Neural progenitor cell (in vitro differentiated cells): ENCODE measurements around the gene DSC3. TPM values are rescaled to one million over a fixed set of nuclear protein-coding genes. Genes with fewer than 3 reads are reported as not detected.
A peak's percentile ranks its signal among the peaks of the same experiment; 100 is the strongest.
"Not testable (repeated sequence)": the region's sequence is repeated elsewhere in the genome, so short reads cannot be mapped to it uniquely, and the experiment has no call there.

Experiments
- DNase-seq: peaks from one replicate; pipeline ENCODE4 v3.0.0-alpha.2; 2016; ENCODE audit warnings: low spot score
- H2AFZ ChIP-seq: fragments of 200-600 bp; sonication (generic); replicated peaks from 2 replicates; pipeline ENCODE4 v1.6.1; 2016; ENCODE audit warnings: antibody characterized with exemption
- H3F3A ChIP-seq: fragments of 200-600 bp; sonication (generic); 2 replicates; pipeline ENCODE4 v1.6.1; 2016; ENCODE audit warnings: antibody characterized with exemption, low read depth
- H3K27ac ChIP-seq: fragments of 200-600 bp; sonication (generic); 2 replicates; pipeline ENCODE4 v1.5.1; 2016; ENCODE audit warnings: mild to moderate bottlenecking
- H3K27me3 ChIP-seq: fragments of 200-600 bp; sonication (generic); 2 replicates; pipeline ENCODE4 v1.6.1; 2016; ENCODE audit warnings: mild to moderate bottlenecking, moderate library complexity
- H3K36me3 ChIP-seq: fragments of 200-600 bp; sonication (generic); 2 replicates; pipeline ENCODE4 v1.5.1; 2016
- H3K4me1 ChIP-seq: fragments of 200-600 bp; sonication (generic); 2 replicates; pipeline ENCODE4 v1.6.1; 2016; ENCODE audit warnings: mixed run types
- H3K4me2 ChIP-seq: fragments of 200-600 bp; sonication (generic); 2 replicates; pipeline ENCODE4 v1.6.1; 2016
- H3K4me3 ChIP-seq: fragments of 200-600 bp; sonication (generic); 2 replicates; pipeline ENCODE4 v1.5.1; 2016
- H3K79me2 ChIP-seq: fragments of 200-600 bp; sonication (generic); 2 replicates; pipeline ENCODE4 v1.6.1; 2016; ENCODE audit warnings: low read depth
- H3K9ac ChIP-seq: fragments of 200-600 bp; sonication (generic); 2 replicates; pipeline ENCODE4 v1.6.1; 2016
- H3K9me3 ChIP-seq: fragments of 200-600 bp; sonication (generic); 2 replicates; pipeline ENCODE4 v1.5.1; 2016; ENCODE audit warnings: low read depth
- H4K20me1 ChIP-seq: fragments of 200-600 bp; sonication (generic); 2 replicates; pipeline ENCODE4 v1.6.1; 2016; ENCODE audit warnings: low read depth
- H3K27ac Mint-ChIP-seq: 3 replicates; pipeline ENCODE4 v1.8.0; 2021; ENCODE audit warnings: mixed read lengths
- H3K27me3 Mint-ChIP-seq: 2 replicates; pipeline ENCODE4 v1.8.0; 2022; ENCODE audit warnings: low read depth, mild to moderate bottlenecking, inconsistent platforms, moderate library complexity, mixed read lengths; ENCODE audit not compliant: insufficient read depth
- H3K36me3 Mint-ChIP-seq: 3 replicates; pipeline ENCODE4 v1.8.0; 2021; ENCODE audit warnings: mixed read lengths
- H3K4me1 Mint-ChIP-seq: 3 replicates; pipeline ENCODE4 v1.8.0; 2021; ENCODE audit warnings: mixed read lengths
- H3K4me3 Mint-ChIP-seq: 3 replicates; pipeline ENCODE4 v1.8.0; 2021; ENCODE audit warnings: mild to moderate bottlenecking, moderate library complexity, mixed read lengths
- H3K9me3 Mint-ChIP-seq: 3 replicates; pipeline ENCODE4 v1.8.0; 2020; ENCODE audit warnings: mixed read lengths
- CTCF ChIP-seq: fragments of 200-600 bp; sonication (generic); IDR thresholded peaks from 2 replicates; pipeline ENCODE4 v1.5.1; 2017; ENCODE audit warnings: antibody characterized with exemption, mild to moderate bottlenecking
- EZH2 ChIP-seq: fragments of 200-600 bp; sonication (generic); IDR thresholded peaks from 2 replicates; pipeline ENCODE4 v1.6.1; 2017; ENCODE audit warnings: antibody characterized with exemption, mild to moderate bottlenecking, moderate library complexity
- EZH2phosphoT487 ChIP-seq: fragments of 200-600 bp; sonication (generic); IDR thresholded peaks from 2 replicates; pipeline ENCODE4 v1.6.1; 2017; ENCODE audit warnings: antibody characterized with exemption
- total RNA-seq: library from RNA; depleted of rRNA; stranded (reverse); fragments of >200 nt; gene quantifications from 2 replicates; pipeline ENCODE4 v1.2.3, GENCODE V29; 2015; ENCODE audit warnings: low replicate concordance

DSC3 gene
- total RNA-seq, 1 donor from 2014 or later, result 1.8 TPM

GRCh38 chr18:30985753-30986152 lies 56.8 kb downstream of the DSC3 start:
- H3K4me1 Mint-ChIP-seq, result no peaks in the 10 kb centered on the region
- no peak overlapping the region for H3K4me3 Mint-ChIP-seq
- H3F3A ChIP-seq, result no peaks in the 10 kb centered on the region
- no peak overlapping the region for H3K27ac ChIP-seq
- H3K27me3 Mint-ChIP-seq, result no peaks in the 10 kb centered on the region
- no peak overlapping the region for H3K9ac ChIP-seq
- no peaks in the 10 kb centered on the region for H3K9me3 Mint-ChIP-seq
- no peak overlapping the region for H3K27ac Mint-ChIP-seq
- TF ChIP-seq EZH2 (no peak), CTCF (no peak), EZH2phosphoT487 (no peak)
- no peak overlapping the region for H3K4me2 ChIP-seq
- no peaks in the 10 kb centered on the region for H3K79me2 ChIP-seq
- H3K36me3 ChIP-seq, result no peaks in the 10 kb centered on the region
- no peaks in the 10 kb centered on the region for H3K4me1 ChIP-seq
- no peaks in the 10 kb centered on the region for H3K27me3 ChIP-seq
- no peaks in the 10 kb centered on the region for H3K9me3 ChIP-seq
- H3K4me3 ChIP-seq, result no peak overlapping the region
- no peaks in the 10 kb centered on the region for H4K20me1 ChIP-seq
- H3K36me3 Mint-ChIP-seq, result no peaks in the 10 kb centered on the region
- no peak overlapping the region for H2AFZ ChIP-seq
- no peak for DNase-seq

GRCh38 chr18:30982285-30982992 lies 60.1 kb downstream of the DSC3 start:
- no peak overlapping the region for H3K9ac ChIP-seq
- no peaks in the 10 kb centered on the region for H3K79me2 ChIP-seq
- no peak for TF ChIP-seq CTCF
- no peak for TF ChIP-seq EZH2
- no peak for TF ChIP-seq EZH2phosphoT487
- H3K9me3 ChIP-seq, result no peaks in the 10 kb centered on the region
- Mint-ChIP-seq H3K4me1 (no peaks in the 10 kb centered on the region), H3K9me3 (no peaks in the 10 kb centered on the region), H3K4me3 (no peak overlapping the region), H3K36me3 (no peaks in the 10 kb centered on the region), H3K27me3 (no peaks in the 10 kb centered on the region), H3K27ac (no peak overlapping the region)
- no peaks in the 10 kb centered on the region for H3K27me3 ChIP-seq
- no peaks in the 10 kb centered on the region for H3K36me3 ChIP-seq
- H3K27ac ChIP-seq, result no peak overlapping the region
- H4K20me1 ChIP-seq, result no peaks in the 10 kb centered on the region
- DNase-seq, result no peak
- no peak overlapping the region for H2AFZ ChIP-seq
- H3K4me2 ChIP-seq, result no peak overlapping the region
- H3K4me1 ChIP-seq, result no peaks in the 10 kb centered on the region
- H3F3A ChIP-seq, result no peaks in the 10 kb centered on the region
- no peak overlapping the region for H3K4me3 ChIP-seq

GRCh38 chr18:30978091-30978490 lies 64.5 kb downstream of the DSC3 start:
- H3K27ac ChIP-seq, H3K79me2 ChIP-seq, H3K4me1 ChIP-seq, H2AFZ ChIP-seq, H3K9me3 ChIP-seq, H3F3A ChIP-seq, H3K4me1 Mint-ChIP-seq, H3K27ac Mint-ChIP-seq, H3K27me3 Mint-ChIP-seq, H3K4me2 ChIP-seq, H3K36me3 Mint-ChIP-seq, H3K27me3 ChIP-seq, H3K4me3 ChIP-seq, H4K20me1 ChIP-seq, H3K36me3 ChIP-seq, H3K9ac ChIP-seq, DNase-seq, H3K4me3 Mint-ChIP-seq, H3K9me3 Mint-ChIP-seq: not testable (repeated sequence)

GRCh38 chr18:30971338-30971956 lies 71.1 kb downstream of the DSC3 start:
- H3K4me3 Mint-ChIP-seq, result no peak overlapping the region
- peak; percentile 54 for DNase-seq
- H3K27ac Mint-ChIP-seq, result no peak overlapping the region
- Histone ChIP-seq H2AFZ (no peak overlapping the region), H3K4me2 (no peak overlapping the region), H3K27ac (no peak overlapping the region), H3K4me1 (no peaks in the 10 kb centered on the region), H3F3A (no peaks in the 10 kb centered on the region), H3K9me3 (no peaks in the 10 kb centered on the region), H4K20me1 (no peaks in the 10 kb centered on the region), H3K27me3 (no peaks in the 10 kb centered on the region), H3K79me2 (no peaks in the 10 kb centered on the region), H3K36me3 (no peaks in the 10 kb centered on the region), H3K9ac (no peak overlapping the region), H3K4me3 (no peak overlapping the region)
- H3K27me3 Mint-ChIP-seq, result no peaks in the 10 kb centered on the region
- no peaks in the 10 kb centered on the region for H3K4me1 Mint-ChIP-seq
- no peaks in the 10 kb centered on the region for H3K9me3 Mint-ChIP-seq
- no peak for TF ChIP-seq EZH2phosphoT487
- TF ChIP-seq EZH2, result no peak
- peak; percentile 78 for TF ChIP-seq CTCF
- H3K36me3 Mint-ChIP-seq, result no peaks in the 10 kb centered on the region
